ENCODE results near the gene PTPN14. TPM values are rescaled to one million over a fixed set of nuclear protein-coding genes. Genes with fewer than 3 reads are reported as not detected.

Gene PTPN14
- total and polyA plus RNA-seq, 2 donors from 2014 or later, result 5.1 to 87.2 TPM

DNA sequence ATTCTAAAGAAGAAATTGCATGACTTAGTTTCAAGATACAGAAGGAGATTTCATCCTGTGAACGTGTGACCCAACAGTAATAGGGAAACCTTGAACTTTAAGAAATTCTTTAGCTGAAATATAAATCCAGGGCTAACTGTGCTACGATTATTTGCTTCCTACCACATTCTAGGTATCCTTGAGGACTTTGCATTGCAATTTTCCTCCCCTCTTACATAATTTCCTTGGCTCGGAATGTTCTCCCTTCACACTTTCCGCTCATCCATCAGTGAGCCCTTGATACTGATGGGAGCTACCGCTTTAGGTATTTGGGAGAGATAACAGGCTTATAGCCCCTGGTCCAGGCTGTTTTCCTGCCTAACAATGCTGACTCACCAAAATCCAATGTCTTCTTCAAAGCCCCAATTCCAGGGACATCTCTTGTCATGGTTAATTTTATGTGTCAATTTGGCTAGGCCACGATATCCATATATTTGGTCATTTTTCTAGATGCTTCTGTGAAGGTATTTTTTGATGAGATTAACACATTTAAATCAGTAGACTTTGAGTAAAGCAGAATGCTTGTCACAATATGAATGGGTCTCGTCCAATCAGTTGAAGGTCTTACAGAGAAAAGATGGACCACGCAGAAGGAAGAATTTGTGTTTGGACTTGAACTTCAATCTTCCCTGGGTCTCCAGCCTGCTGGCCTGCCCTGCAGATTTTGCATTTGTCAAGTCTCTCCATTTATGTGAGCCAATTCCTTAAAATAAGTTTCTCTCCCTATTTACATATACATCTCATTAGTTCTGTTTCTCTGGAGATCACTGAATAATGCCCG lies 121.2 kb downstream of the PTPN14 start:
- H3K27ac ChIP-seq (ENCODE audit: low read depth in 2 of 2, low read length in 2 of 2), result no peak overlapping the region
- H3K4me3 ChIP-seq (ENCODE audit: low read length in 3 of 3), result no peak overlapping the region
- H3K4me1 ChIP-seq (ENCODE audit: control insufficient read depth in 2 of 3, insufficient read depth in 2 of 3, low read depth in 1 of 3, low read length in 3 of 3), result no peaks in the 10 kb centered on the region
- TF ChIP-seq CTCF (IDR thresholded peaks at IDR 0.05; ENCODE audit: borderline replicate concordance, extremely low read depth, insufficient read depth), result no peak
- H3K36me3 ChIP-seq (ENCODE audit: control insufficient read depth in 2 of 3, insufficient read depth in 3 of 3, low read length in 3 of 3), result no peaks in the 10 kb centered on the region
- H3K9ac ChIP-seq (ENCODE audit: low read length in 3 of 3), result no peak overlapping the region
- FAIRE-seq (no peak), DNase-seq (no peak)
- no peaks in the 10 kb centered on the region for H3K9me3 ChIP-seq (ENCODE audit: control insufficient read depth in 2 of 3, insufficient read depth in 1 of 3, low read length in 3 of 3)
- intact Hi-C loops (cut with DNase I), result no loop called here
- no peaks in the 10 kb centered on the region for H3K27me3 ChIP-seq (ENCODE audit: control insufficient read depth, insufficient read depth, low read length)

GRCh38 chr1:214427871-214428277 lies 123.5 kb downstream of the PTPN14 start:
- no peak overlapping the region for H3K9ac ChIP-seq (ENCODE audit: low read length in 3 of 3)
- H3K4me1 ChIP-seq (ENCODE audit: control insufficient read depth in 2 of 3, insufficient read depth in 2 of 3, low read depth in 1 of 3, low read length in 3 of 3), result no peaks in the 10 kb centered on the region
- H3K4me3 ChIP-seq (ENCODE audit: low read length in 3 of 3), result no peak overlapping the region
- no peaks in the 10 kb centered on the region for H3K27me3 ChIP-seq (ENCODE audit: control insufficient read depth, insufficient read depth, low read length)
- H3K36me3 ChIP-seq (ENCODE audit: control insufficient read depth in 2 of 3, insufficient read depth in 3 of 3, low read length in 3 of 3), result no peaks in the 10 kb centered on the region
- no peak for TF ChIP-seq CTCF (IDR thresholded peaks at IDR 0.05; ENCODE audit: borderline replicate concordance, extremely low read depth, insufficient read depth)
- no peak for DNase-seq
- no peaks in the 10 kb centered on the region for H3K9me3 ChIP-seq (ENCODE audit: control insufficient read depth in 2 of 3, insufficient read depth in 1 of 3, low read length in 3 of 3)
- FAIRE-seq, result no peak
- intact Hi-C loops (cut with DNase I), result no loop called here
- no peak overlapping the region for H3K27ac ChIP-seq (ENCODE audit: low read depth in 2 of 2, low read length in 2 of 2)

DNA sequence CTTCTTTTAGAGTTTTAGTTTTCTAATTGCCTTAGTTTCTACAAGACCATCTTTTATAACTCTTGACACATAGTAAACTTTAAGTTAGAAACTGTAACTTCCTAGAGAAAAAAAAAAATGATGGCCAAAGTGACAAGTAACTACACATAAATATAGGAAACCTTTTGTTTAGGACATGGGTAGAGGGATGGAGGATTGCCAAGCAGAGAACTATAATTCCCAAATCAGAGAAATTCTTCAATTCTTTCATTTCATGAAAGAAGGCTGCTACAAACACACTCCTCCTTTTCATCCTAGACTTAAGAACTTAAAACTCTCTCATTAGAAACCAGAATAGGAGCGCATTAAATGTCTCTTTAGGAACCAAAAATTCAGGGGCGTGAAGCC lies 125.0 kb downstream of the PTPN14 start:
- no peak for DNase-seq
- no peak for FAIRE-seq
- intact Hi-C loops (cut with DNase I), result no loop called here

More for the DNA sequence above, 125.0 kb downstream of the PTPN14 start:
- no peaks in the 10 kb centered on the region for H3K9me3 ChIP-seq (ENCODE audit: control insufficient read depth in 2 of 3, insufficient read depth in 1 of 3, low read length in 3 of 3)
- no peaks in the 10 kb centered on the region for H3K27me3 ChIP-seq (ENCODE audit: control insufficient read depth, insufficient read depth, low read length)
- H3K9ac ChIP-seq (ENCODE audit: low read length in 3 of 3), result no peak overlapping the region
- no peak overlapping the region for H3K4me3 ChIP-seq (ENCODE audit: low read length in 3 of 3)
- H3K27ac ChIP-seq (ENCODE audit: low read depth in 2 of 2, low read length in 2 of 2), result no peak overlapping the region
- no peak for TF ChIP-seq CTCF (IDR thresholded peaks at IDR 0.05; ENCODE audit: borderline replicate concordance, extremely low read depth, insufficient read depth)
- H3K36me3 ChIP-seq (ENCODE audit: control insufficient read depth in 2 of 3, insufficient read depth in 3 of 3, low read length in 3 of 3), result no peaks in the 10 kb centered on the region
- no peaks in the 10 kb centered on the region for H3K4me1 ChIP-seq (ENCODE audit: control insufficient read depth in 2 of 3, insufficient read depth in 2 of 3, low read depth in 1 of 3, low read length in 3 of 3)

All from kidney (tissue), 14 donors.